Keratinocyte (primary cell): ENCODE measurements around the gene ATP5MC3. TPM values are rescaled to one million over a fixed set of nuclear protein-coding genes. Genes with fewer than 3 reads are reported as not detected.

Source experiments
- DNase-seq: peaks from one replicate; pipeline ENCODE4 v3.0.0-alpha.2; 2011; ENCODE audit warnings: low read depth, missing footprints, low spot score
- FAIRE-seq: peaks from 2 replicates; lab custom pipeline; 2011; peaks lifted over from hg19 to GRCh38; lab: Jason Lieb, UNC
- H2AFZ ChIP-seq: 2 replicates; pipeline ENCODE4 v1.6.0; 2012; ENCODE audit warnings: low read length, control low read depth, inconsistent platforms; ENCODE audit not compliant: control insufficient read depth
- H3K27ac ChIP-seq: 2 replicates; pipeline ENCODE4 v1.5.1; 2011; ENCODE audit warnings: low read length; ENCODE audit not compliant: control insufficient read depth, insufficient read depth
- H3K27me3 ChIP-seq: 3 replicates; pipeline ENCODE4 v1.6.0; 2011; ENCODE audit warnings: low read length; ENCODE audit not compliant: control insufficient read depth, insufficient read depth; ENCODE audit errors: extremely low read depth
- H3K36me3 ChIP-seq, 2 experiments: 2 replicates in 1 of 2; 3 replicates in 1 of 2; pipeline ENCODE4 v1.5.1; 2011; ENCODE audit warnings: low read length in 2 of 2, mild to moderate bottlenecking in 1 of 2; ENCODE audit not compliant: control insufficient read depth in 2 of 2, insufficient read depth in 2 of 2; ENCODE audit errors: extremely low read depth in 1 of 2
- H3K4me1 ChIP-seq: 3 replicates; pipeline ENCODE4 v1.5.1; 2011; ENCODE audit warnings: low read length; ENCODE audit not compliant: control insufficient read depth, insufficient read depth; ENCODE audit errors: extremely low read depth
- H3K4me2 ChIP-seq: 3 replicates; pipeline ENCODE4 v1.6.0; 2011; ENCODE audit warnings: low read depth, low read length; ENCODE audit not compliant: control insufficient read depth, insufficient read depth; ENCODE audit errors: extremely low read depth
- H3K4me3 ChIP-seq, 3 experiments: fragments of 200-600 bp in 1 of 3; sonication (generic) in 1 of 3; 2 replicates in 2 of 3; 3 replicates in 1 of 3; pipeline ENCODE4 v1.5.1; 2011 to 2016; ENCODE audit warnings: low read length in 3 of 3, mild to moderate bottlenecking in 3 of 3, control low read depth in 2 of 3, inconsistent platforms in 1 of 3, low read depth in 1 of 3, mixed read lengths in 1 of 3, mixed run types in 1 of 3, moderate library complexity in 1 of 3; ENCODE audit not compliant: control insufficient read depth in 2 of 3, insufficient read depth in 2 of 3; ENCODE audit errors: extremely low read depth in 1 of 3
- H3K79me2 ChIP-seq: 2 replicates; pipeline ENCODE4 v1.6.0; 2012; ENCODE audit warnings: low read length; ENCODE audit not compliant: control insufficient read depth, insufficient read depth
- H3K9ac ChIP-seq: 3 replicates; pipeline ENCODE4 v1.6.0; 2011; ENCODE audit warnings: low read length; ENCODE audit not compliant: control insufficient read depth, insufficient read depth; ENCODE audit errors: extremely low read depth
- H3K9me1 ChIP-seq: 3 replicates; pipeline ENCODE4 v1.6.0; 2011; ENCODE audit warnings: low read length; ENCODE audit not compliant: control insufficient read depth, insufficient read depth; ENCODE audit errors: extremely low read depth
- H3K9me3 ChIP-seq: 2 replicates; pipeline ENCODE4 v1.5.1; 2012; ENCODE audit warnings: low read depth, low read length; ENCODE audit not compliant: control insufficient read depth
- H4K20me1 ChIP-seq: 3 replicates; pipeline ENCODE4 v1.6.0; 2011; ENCODE audit warnings: low read length; ENCODE audit not compliant: control insufficient read depth, insufficient read depth; ENCODE audit errors: extremely low read depth
- CTCF ChIP-seq, 3 experiments: IDR thresholded peaks in 1 of 3; conservative IDR thresholded peaks in 1 of 3; optimal IDR thresholded peaks in 1 of 3; 2 replicates in 2 of 3; 3 replicates in 1 of 3; pipeline versions ENCODE3 to v1.5.1; 2011; ENCODE audit warnings: low read length in 3 of 3, mild to moderate bottlenecking in 3 of 3, moderate library complexity in 2 of 3, control low read depth in 1 of 3, inconsistent platforms in 1 of 3; ENCODE audit not compliant: insufficient read depth in 2 of 3; ENCODE audit errors: extremely low read depth in 1 of 3
- EZH2 ChIP-seq: IDR thresholded peaks from one replicate; pipeline ENCODE4 v1.6.1; 2012; ENCODE audit warnings: inconsistent platforms, mild to moderate bottlenecking, low read length, moderate library complexity
- dilution Hi-C: fragments of 300-500 bp; cut with MboI; formaldehyde crosslinking; loops from one replicate; pipeline ENCODE4 v1.7.0; 2020; ENCODE audit warnings: low sequenced_read_pairs; ENCODE audit not compliant: extremely low pct_ligation_motif_present
- polyA plus RNA-seq, 5 experiments: library from polyadenylated mRNA; depleted of rRNA in 3 of 5; stranded (reverse) in 3 of 5; stranded (forward) in 1 of 5; unstranded in 1 of 5; fragments of >200 nt; gene quantifications; 1 replicate in 1 of 5; 2 replicates in 3 of 5; 3 replicates in 1 of 5; pipeline versions ENCODE4 v1.2.1 to v1.2.3, GENCODE V29; 2011 to 2012; ENCODE audit warnings: missing spikeins in 2 of 5, low read depth in 1 of 5, low replicate concordance in 1 of 5

Gene ATP5MC3
- polyA plus RNA-seq, 1 donor (not counting 4 experiments of a cell fraction or from before 2014, with no cell fraction given): 933 TPM

GRCh38 chr2:175220075-175220474, 38.6 kb upstream of the ATP5MC3 start:
- Histone ChIP-seq H3K4me3 (no peak overlapping the region), H3K9ac (no peak overlapping the region), H3K27me3 (no peaks in the 10 kb centered on the region), H3K79me2 (no peaks in the 10 kb centered on the region), H3K27ac (no peak overlapping the region), H4K20me1 (no peaks in the 10 kb centered on the region), H3K4me1 (no peaks in the 10 kb centered on the region), H3K36me3 (no peaks in the 10 kb centered on the region), H3K9me3 (no peaks in the 10 kb centered on the region), H3K9me1 (no peaks in the 10 kb centered on the region), H3K4me2 (no peak overlapping the region), H2AFZ (no peak overlapping the region)
- no peak for TF ChIP-seq CTCF (optimal IDR thresholded peaks at IDR 0.05 in 1 of 3, IDR thresholded peaks at IDR 0.05 in 1 of 3, conservative IDR thresholded peaks at IDR 0.05 in 1 of 3; ENCODE audit: extremely low read depth in 1 of 3, insufficient read depth in 2 of 3, low read length in 3 of 3)
- no peak for TF ChIP-seq EZH2
- dilution Hi-C loops: no loop called here
- FAIRE-seq (no peak), DNase-seq (no peak)

DNA sequence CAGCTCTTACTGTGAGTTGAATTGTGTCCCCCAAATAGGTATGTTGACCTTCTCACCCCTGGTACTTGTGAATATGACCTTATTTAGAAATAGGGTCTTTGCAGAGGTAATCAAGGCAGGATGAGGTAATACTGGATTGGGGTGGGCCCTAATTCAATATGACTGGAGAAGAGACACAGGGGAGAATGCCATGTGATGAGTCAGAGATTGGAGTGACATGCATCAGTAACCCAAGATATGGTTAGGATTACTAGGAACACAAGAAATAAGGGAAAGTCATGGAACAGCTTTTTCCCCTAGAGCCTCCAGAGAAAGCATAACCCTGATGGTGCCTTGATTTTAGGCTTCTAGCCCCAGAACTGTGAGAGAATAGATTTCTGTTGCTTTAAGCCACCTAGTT, 37.0 kb upstream of the ATP5MC3 start:
- H2AFZ ChIP-seq: no peak overlapping the region
- dilution Hi-C loops: no loop called here
- H3K36me3 ChIP-seq: no peaks in the 10 kb centered on the region
- no peak for TF ChIP-seq EZH2
- no peak for TF ChIP-seq CTCF (optimal IDR thresholded peaks at IDR 0.05 in 1 of 3, IDR thresholded peaks at IDR 0.05 in 1 of 3, conservative IDR thresholded peaks at IDR 0.05 in 1 of 3; ENCODE audit: extremely low read depth in 1 of 3, insufficient read depth in 2 of 3, low read length in 3 of 3)
- DNase-seq: no peak
- no peak overlapping the region for H3K4me3 ChIP-seq
- H3K27ac ChIP-seq: no peak overlapping the region
- H3K4me1 ChIP-seq: no peaks in the 10 kb centered on the region
- no peaks in the 10 kb centered on the region for H4K20me1 ChIP-seq
- H3K27me3 ChIP-seq: no peaks in the 10 kb centered on the region
- no peak overlapping the region for H3K4me2 ChIP-seq
- no peaks in the 10 kb centered on the region for H3K9me3 ChIP-seq
- H3K9me1 ChIP-seq: no peaks in the 10 kb centered on the region
- FAIRE-seq: no peak
- no peak overlapping the region for H3K9ac ChIP-seq
- H3K79me2 ChIP-seq: no peaks in the 10 kb centered on the region
